ENCODE results near the gene SUN5.
"Not testable (repeated sequence)": the region's sequence is repeated elsewhere in the genome, so short reads cannot be mapped to it uniquely, and the experiment has no call there.

Gene SUN5

GRCh38 chr20:32965115-32965514 is 39.1 kb downstream of the SUN5 start:
- no peak for DNase-seq (ENCODE audit: low read depth)

GRCh38 chr20:32964575-32964974 is 39.7 kb downstream of the SUN5 start:
- DNase-seq (ENCODE audit: low read depth) = no peak

- no peak for DNase-seq (ENCODE audit: low read depth)
Measured at GRCh38 chr20:32963176-32963575, 41.1 kb downstream of the SUN5 start.

GRCh38 chr20:32962646-32963045 is 41.6 kb downstream of the SUN5 start:
- not testable (repeated sequence) for DNase-seq (ENCODE audit: low read depth)

GRCh38 chr20:32962053-32962452 is 42.2 kb downstream of the SUN5 start:
- no peak for DNase-seq (ENCODE audit: low read depth)

- DNase-seq (ENCODE audit: low read depth) = no peak
Measured at GRCh38 chr20:32960849-32961731, 43.1 kb downstream of the SUN5 start.

GRCh38 chr20:32960222-32960518 is 44.1 kb downstream of the SUN5 start:
- DNase-seq (ENCODE audit: low read depth) = no peak

- DNase-seq (ENCODE audit: low read depth) = no peak
Measured at GRCh38 chr20:32959351-32960221, 44.6 kb downstream of the SUN5 start.

GRCh38 chr20:32958574-32958973 is 45.7 kb downstream of the SUN5 start:
- no peak for DNase-seq (ENCODE audit: low read depth)

- DNase-seq (ENCODE audit: low read depth) = no peak
Measured at GRCh38 chr20:32957459-32957858, 46.8 kb downstream of the SUN5 start.

GRCh38 chr20:32950539-32950938 is 53.7 kb downstream of the SUN5 start:
- DNase-seq (ENCODE audit: low read depth) = not testable (repeated sequence)

- DNase-seq (ENCODE audit: low read depth) = no peak
Measured at GRCh38 chr20:32946629-32947028, 57.6 kb downstream of the SUN5 start.

- no peak for DNase-seq (ENCODE audit: low read depth)
Measured at GRCh38 chr20:32945710-32946221, 58.5 kb downstream of the SUN5 start.

- DNase-seq (ENCODE audit: low read depth) = no peak
Measured at GRCh38 chr20:32943490-32944052, 60.7 kb downstream of the SUN5 start.

GRCh38 chr20:32941155-32941885 is 62.9 kb downstream of the SUN5 start:
- no peak for DNase-seq (ENCODE audit: low read depth)

- DNase-seq (ENCODE audit: low read depth) = no peak
Measured at GRCh38 chr20:32934580-32934979, 69.7 kb downstream of the SUN5 start.

All from activated T-cell treated with anti-CD3 and anti-CD28 coated beads for 1 hour (primary cell).